Measurements from ENCODE around the gene PABPN1. TPM values are rescaled to one million over a fixed set of nuclear protein-coding genes. Genes with fewer than 3 reads are reported as not detected.

Gene PABPN1
- total and polyA plus RNA-seq, 2 of the 13 experiments (the other 11 are each of a cell fraction or from before 2014, with no cell fraction given): 233 to 524 TPM

GRCh38 chr14:23358553-23359166, 37.4 kb downstream of the PABPN1 start (continued):
- TF ChIP-seq ZNF543 (CRISPR knock-in tag; IDR thresholded peaks at IDR 0.05) (no peak), HDAC2 (CRISPR knock-in tag; IDR thresholded peaks at IDR 0.05) (no peak), ZNF773 (CRISPR knock-in tag; IDR thresholded peaks at IDR 0.05; ENCODE audit: borderline replicate concordance) (no peak), HMG20A (CRISPR knock-in tag; IDR thresholded peaks at IDR 0.05; ENCODE audit: borderline replicate concordance) (no peak), ZZZ3 (CRISPR knock-in tag; IDR thresholded peaks at IDR 0.05; ENCODE audit: borderline replicate concordance) (no peak), ZNF362 (CRISPR knock-in tag; IDR thresholded peaks at IDR 0.05; ENCODE audit: borderline replicate concordance) (no peak), MNT (IDR thresholded peaks at IDR 0.05) (no peak), SOX5 (CRISPR knock-in tag; IDR thresholded peaks at IDR 0.05; ENCODE audit: borderline replicate concordance) (no peak), RFXANK (CRISPR knock-in tag; IDR thresholded peaks at IDR 0.05) (no peak), YEATS4 (CRISPR knock-in tag; IDR thresholded peaks at IDR 0.05; ENCODE audit: borderline replicate concordance) (no peak), ZNF737 (CRISPR knock-in tag; IDR thresholded peaks at IDR 0.05; ENCODE audit: borderline replicate concordance) (no peak), ZNF646 (CRISPR knock-in tag; IDR thresholded peaks at IDR 0.05) (no peak), ZNF747 (CRISPR knock-in tag; IDR thresholded peaks at IDR 0.05; ENCODE audit: borderline replicate concordance) (no peak), ZNF207 (IDR thresholded peaks at IDR 0.05; ENCODE audit: borderline replicate concordance) (0 out of 2 replicates have a peak, but pooled peaks have one; percentile 36), ZBTB46 (CRISPR knock-in tag; IDR thresholded peaks at IDR 0.05; ENCODE audit: borderline replicate concordance) (peak; percentile 81; the same call in 1 of the 2 replicates)
- TF ChIP-seq, protein P1, sequence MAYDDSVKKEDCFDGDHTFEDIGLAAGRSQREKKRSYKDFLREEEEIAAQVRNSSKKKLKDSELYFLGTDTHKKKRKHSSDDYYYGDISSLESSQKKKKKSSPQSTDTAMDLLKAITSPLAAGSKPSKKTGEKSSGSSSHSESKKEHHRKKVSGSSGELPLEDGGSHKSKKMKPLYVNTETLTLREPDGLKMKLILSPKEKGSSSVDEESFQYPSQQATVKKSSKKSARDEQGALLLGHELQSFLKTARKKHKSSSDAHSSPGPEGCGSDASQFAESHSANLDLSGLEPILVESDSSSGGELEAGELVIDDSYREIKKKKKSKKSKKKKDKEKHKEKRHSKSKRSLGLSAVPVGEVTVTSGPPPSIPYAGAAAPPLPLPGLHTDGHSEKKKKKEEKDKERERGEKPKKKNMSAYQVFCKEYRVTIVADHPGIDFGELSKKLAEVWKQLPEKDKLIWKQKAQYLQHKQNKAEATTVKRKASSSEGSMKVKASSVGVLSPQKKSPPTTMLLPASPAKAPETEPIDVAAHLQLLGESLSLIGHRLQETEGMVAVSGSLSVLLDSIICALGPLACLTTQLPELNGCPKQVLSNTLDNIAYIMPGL (CRISPR knock-in tag; IDR thresholded peaks at IDR 0.05; ENCODE audit: borderline replicate concordance in 1 of 2, low read depth in 1 of 2): no peak
